ENCODE data around the gene CNTN6. TPM values are rescaled to one million over a fixed set of nuclear protein-coding genes. Genes with fewer than 3 reads are reported as not detected.

Gene CNTN6
- total and polyA plus RNA-seq, 4 donors: 0.01 to 0.05 TPM; not detected in 2

DNA sequence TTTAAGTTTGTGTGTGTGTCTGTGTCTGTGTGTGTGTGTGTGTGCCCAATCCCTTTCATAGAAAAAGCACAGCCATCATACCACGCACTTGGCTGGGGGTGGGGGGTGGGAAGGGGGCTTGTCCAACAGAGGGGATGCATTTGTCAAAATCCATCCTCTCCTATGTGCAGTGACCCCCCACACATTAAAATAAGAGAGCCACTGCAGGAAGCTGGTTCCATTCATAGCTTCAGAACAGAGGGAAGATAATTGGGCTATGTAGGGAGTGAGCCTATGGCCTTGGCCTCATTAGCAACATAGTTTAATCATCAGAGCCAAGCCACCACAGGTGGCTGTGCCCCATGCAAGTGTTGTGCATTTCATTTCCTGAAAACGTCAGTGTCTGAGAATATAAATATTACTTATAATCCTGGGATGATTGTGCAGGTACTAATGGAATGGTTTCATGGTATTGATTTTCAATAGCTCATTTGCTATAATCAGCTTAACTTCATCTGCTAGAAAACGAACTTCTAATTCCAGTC is 330.8 kb downstream of the CNTN6 start:
- 51% methylated on average over 3 of the region's 3 CpGs for WGBS
- H3K27me3 ChIP-seq (ENCODE audit: control insufficient read depth in 4 of 4, insufficient read depth in 4 of 4, low read length in 3 of 4): no peaks in the 10 kb centered on the region
- no peak overlapping the region for H3K27ac ChIP-seq (ENCODE audit: low read depth in 1 of 2, low read length in 2 of 2)
- no peak for DNase-seq (ENCODE audit: low spot score)
- no peaks in the 10 kb centered on the region for H3K36me3 ChIP-seq (ENCODE audit: control insufficient read depth in 4 of 4, insufficient read depth in 3 of 4, low read depth in 1 of 4, low read length in 3 of 4)
- H3K9ac ChIP-seq (ENCODE audit: low read depth in 1 of 2, low read length in 2 of 2): no peak overlapping the region
- H3K9me3 ChIP-seq (ENCODE audit: control insufficient read depth in 4 of 4, low read length in 3 of 4): no peaks in the 10 kb centered on the region
- TF ChIP-seq HNF4G (IDR thresholded peaks at IDR 0.05) (no peak), RXRA (IDR thresholded peaks at IDR 0.05) (no peak), HNF4A (conservative IDR thresholded peaks at IDR 0.05) (no peak), RAD21 (IDR thresholded peaks at IDR 0.05) (no peak)
- H3K4me1 ChIP-seq (ENCODE audit: control insufficient read depth in 4 of 4, insufficient read depth in 4 of 4, low read length in 3 of 4): no peaks in the 10 kb centered on the region
- no peak overlapping the region for H3K4me3 ChIP-seq (ENCODE audit: low read depth in 1 of 3, low read length in 3 of 3)

DNA sequence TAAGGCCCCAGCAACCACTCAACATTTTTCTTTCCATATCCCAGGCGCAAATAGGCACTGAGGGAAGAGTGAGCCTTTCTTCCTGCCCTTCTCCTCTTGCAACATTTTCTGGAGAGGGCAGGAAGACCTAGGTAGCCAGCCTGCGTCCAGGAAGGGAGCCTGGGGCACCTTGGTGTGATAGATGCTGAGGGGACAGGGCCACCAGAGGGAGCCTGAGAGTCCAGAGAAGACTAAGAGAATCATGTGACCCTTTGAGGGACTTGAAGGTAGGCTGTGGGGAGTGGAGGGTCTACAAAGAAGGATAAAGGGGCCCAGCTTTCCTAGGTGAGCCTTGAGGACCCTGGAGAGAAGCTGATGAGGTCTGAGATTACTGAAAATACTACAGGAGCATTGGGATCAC is 346.6 kb downstream of the CNTN6 start:
- Histone ChIP-seq H3K27ac (ENCODE audit: low read depth in 1 of 2, low read length in 2 of 2) (no peak overlapping the region), H3K9ac (ENCODE audit: low read depth in 1 of 2, low read length in 2 of 2) (no peak overlapping the region), H3K4me3 (ENCODE audit: low read depth in 1 of 3, low read length in 3 of 3) (no peak overlapping the region), H3K4me1 (ENCODE audit: control insufficient read depth in 4 of 4, insufficient read depth in 4 of 4, low read length in 3 of 4) (no peaks in the 10 kb centered on the region), H3K36me3 (ENCODE audit: control insufficient read depth in 4 of 4, insufficient read depth in 3 of 4, low read depth in 1 of 4, low read length in 3 of 4) (no peaks in the 10 kb centered on the region), H3K27me3 (ENCODE audit: control insufficient read depth in 4 of 4, insufficient read depth in 4 of 4, low read length in 3 of 4) (no peaks in the 10 kb centered on the region), H3K9me3 (ENCODE audit: control insufficient read depth in 4 of 4, low read length in 3 of 4) (peaks cover 0 to 2% (median 0%) of the 10 kb centered on the region in 4 donors)
- WGBS: 71% methylated on average over 2 of the region's 2 CpGs
- peak; percentile 18 to 55 for TF ChIP-seq RAD21 (IDR thresholded peaks at IDR 0.05)
- TF ChIP-seq, protein P1, sequence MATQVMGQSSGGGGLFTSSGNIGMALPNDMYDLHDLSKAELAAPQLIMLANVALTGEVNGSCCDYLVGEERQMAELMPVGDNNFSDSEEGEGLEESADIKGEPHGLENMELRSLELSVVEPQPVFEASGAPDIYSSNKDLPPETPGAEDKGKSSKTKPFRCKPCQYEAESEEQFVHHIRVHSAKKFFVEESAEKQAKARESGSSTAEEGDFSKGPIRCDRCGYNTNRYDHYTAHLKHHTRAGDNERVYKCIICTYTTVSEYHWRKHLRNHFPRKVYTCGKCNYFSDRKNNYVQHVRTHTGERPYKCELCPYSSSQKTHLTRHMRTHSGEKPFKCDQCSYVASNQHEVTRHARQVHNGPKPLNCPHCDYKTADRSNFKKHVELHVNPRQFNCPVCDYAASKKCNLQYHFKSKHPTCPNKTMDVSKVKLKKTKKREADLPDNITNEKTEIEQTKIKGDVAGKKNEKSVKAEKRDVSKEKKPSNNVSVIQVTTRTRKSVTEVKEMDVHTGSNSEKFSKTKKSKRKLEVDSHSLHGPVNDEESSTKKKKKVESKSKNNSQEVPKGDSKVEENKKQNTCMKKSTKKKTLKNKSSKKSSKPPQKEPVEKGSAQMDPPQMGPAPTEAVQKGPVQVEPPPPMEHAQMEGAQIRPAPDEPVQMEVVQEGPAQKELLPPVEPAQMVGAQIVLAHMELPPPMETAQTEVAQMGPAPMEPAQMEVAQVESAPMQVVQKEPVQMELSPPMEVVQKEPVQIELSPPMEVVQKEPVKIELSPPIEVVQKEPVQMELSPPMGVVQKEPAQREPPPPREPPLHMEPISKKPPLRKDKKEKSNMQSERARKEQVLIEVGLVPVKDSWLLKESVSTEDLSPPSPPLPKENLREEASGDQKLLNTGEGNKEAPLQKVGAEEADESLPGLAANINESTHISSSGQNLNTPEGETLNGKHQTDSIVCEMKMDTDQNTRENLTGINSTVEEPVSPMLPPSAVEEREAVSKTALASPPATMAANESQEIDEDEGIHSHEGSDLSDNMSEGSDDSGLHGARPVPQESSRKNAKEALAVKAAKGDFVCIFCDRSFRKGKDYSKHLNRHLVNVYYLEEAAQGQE (IDR thresholded peaks at IDR 0.05): no peak
- TF ChIP-seq, protein P2, sequence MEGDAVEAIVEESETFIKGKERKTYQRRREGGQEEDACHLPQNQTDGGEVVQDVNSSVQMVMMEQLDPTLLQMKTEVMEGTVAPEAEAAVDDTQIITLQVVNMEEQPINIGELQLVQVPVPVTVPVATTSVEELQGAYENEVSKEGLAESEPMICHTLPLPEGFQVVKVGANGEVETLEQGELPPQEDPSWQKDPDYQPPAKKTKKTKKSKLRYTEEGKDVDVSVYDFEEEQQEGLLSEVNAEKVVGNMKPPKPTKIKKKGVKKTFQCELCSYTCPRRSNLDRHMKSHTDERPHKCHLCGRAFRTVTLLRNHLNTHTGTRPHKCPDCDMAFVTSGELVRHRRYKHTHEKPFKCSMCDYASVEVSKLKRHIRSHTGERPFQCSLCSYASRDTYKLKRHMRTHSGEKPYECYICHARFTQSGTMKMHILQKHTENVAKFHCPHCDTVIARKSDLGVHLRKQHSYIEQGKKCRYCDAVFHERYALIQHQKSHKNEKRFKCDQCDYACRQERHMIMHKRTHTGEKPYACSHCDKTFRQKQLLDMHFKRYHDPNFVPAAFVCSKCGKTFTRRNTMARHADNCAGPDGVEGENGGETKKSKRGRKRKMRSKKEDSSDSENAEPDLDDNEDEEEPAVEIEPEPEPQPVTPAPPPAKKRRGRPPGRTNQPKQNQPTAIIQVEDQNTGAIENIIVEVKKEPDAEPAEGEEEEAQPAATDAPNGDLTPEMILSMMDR (IDR thresholded peaks at IDR 0.05; ENCODE audit: low read depth, low read length, missing input control): peak; percentile 19
- no peak for DNase-seq (ENCODE audit: low spot score)

DNA sequence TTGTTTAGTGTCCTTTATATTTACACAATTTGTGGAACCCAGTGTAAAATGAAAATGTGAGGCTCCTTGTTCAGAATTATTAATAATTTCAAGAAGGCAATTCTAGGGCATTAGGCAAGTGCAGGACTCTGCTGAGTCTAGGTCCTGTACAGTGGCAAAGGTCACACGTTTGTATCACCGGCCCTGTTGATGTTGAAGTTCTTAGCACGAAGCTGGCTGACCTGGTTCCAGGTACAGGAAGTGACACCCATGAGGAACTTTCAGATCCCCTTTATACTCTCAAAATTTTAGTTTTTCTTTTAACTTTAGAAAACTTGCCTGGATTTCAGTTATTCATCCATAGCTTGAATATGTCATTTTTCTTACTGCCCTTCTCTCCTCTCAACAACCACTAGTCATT is 349.4 kb downstream of the CNTN6 start:
- H3K27me3 ChIP-seq (ENCODE audit: control insufficient read depth in 4 of 4, insufficient read depth in 4 of 4, low read length in 3 of 4): no peaks in the 10 kb centered on the region
- DNase-seq (ENCODE audit: low spot score): no peak
- H3K4me3 ChIP-seq (ENCODE audit: low read depth in 1 of 3, low read length in 3 of 3): no peak overlapping the region
- H3K9ac ChIP-seq (ENCODE audit: low read depth in 1 of 2, low read length in 2 of 2): no peak overlapping the region
- H3K9me3 ChIP-seq (ENCODE audit: control insufficient read depth in 4 of 4, low read length in 3 of 4): peaks cover 0 to 2% (median 0%) of the 10 kb centered on the region in 4 donors
- H3K36me3 ChIP-seq (ENCODE audit: control insufficient read depth in 4 of 4, insufficient read depth in 3 of 4, low read depth in 1 of 4, low read length in 3 of 4): no peaks in the 10 kb centered on the region
- no peak overlapping the region for H3K27ac ChIP-seq (ENCODE audit: low read depth in 1 of 2, low read length in 2 of 2)
- WGBS: 61% methylated on average over 3 of the region's 3 CpGs
- H3K4me1 ChIP-seq (ENCODE audit: control insufficient read depth in 4 of 4, insufficient read depth in 4 of 4, low read length in 3 of 4): no peaks in the 10 kb centered on the region
- TF ChIP-seq GABPA (IDR thresholded peaks at IDR 0.05 in 1 of 2, conservative IDR thresholded peaks at IDR 0.05 in 1 of 2) (no peak), SP1 (IDR thresholded peaks at IDR 0.05) (no peak), FOXA2 (IDR thresholded peaks at IDR 0.05) (no peak), FOXA1 (IDR thresholded peaks at IDR 0.05) (no peak), HNF4G (IDR thresholded peaks at IDR 0.05) (no peak), NR2F2 (IDR thresholded peaks at IDR 0.05) (no peak), JUND (IDR thresholded peaks at IDR 0.05) (no peak), EGR1 (IDR thresholded peaks at IDR 0.05; ENCODE audit: low read depth in 2 of 2) (no peak), TAF1 (conservative IDR thresholded peaks at IDR 0.05) (no peak)
- TF ChIP-seq, protein P3, sequence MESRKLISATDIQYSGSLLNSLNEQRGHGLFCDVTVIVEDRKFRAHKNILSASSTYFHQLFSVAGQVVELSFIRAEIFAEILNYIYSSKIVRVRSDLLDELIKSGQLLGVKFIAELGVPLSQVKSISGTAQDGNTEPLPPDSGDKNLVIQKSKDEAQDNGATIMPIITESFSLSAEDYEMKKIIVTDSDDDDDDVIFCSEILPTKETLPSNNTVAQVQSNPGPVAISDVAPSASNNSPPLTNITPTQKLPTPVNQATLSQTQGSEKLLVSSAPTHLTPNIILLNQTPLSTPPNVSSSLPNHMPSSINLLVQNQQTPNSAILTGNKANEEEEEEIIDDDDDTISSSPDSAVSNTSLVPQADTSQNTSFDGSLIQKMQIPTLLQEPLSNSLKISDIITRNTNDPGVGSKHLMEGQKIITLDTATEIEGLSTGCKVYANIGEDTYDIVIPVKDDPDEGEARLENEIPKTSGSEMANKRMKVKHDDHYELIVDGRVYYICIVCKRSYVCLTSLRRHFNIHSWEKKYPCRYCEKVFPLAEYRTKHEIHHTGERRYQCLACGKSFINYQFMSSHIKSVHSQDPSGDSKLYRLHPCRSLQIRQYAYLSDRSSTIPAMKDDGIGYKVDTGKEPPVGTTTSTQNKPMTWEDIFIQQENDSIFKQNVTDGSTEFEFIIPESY (IDR thresholded peaks at IDR 0.05): no peak
- TF ChIP-seq, protein P2 (IDR thresholded peaks at IDR 0.05; ENCODE audit: low read depth, low read length, missing input control): no peak
- TF ChIP-seq, protein P4, sequence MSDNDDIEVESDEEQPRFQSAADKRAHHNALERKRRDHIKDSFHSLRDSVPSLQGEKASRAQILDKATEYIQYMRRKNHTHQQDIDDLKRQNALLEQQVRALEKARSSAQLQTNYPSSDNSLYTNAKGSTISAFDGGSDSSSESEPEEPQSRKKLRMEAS (IDR thresholded peaks at IDR 0.05): no peak
- TF ChIP-seq, protein P5, sequence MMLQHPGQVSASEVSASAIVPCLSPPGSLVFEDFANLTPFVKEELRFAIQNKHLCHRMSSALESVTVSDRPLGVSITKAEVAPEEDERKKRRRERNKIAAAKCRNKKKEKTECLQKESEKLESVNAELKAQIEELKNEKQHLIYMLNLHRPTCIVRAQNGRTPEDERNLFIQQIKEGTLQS (IDR thresholded peaks at IDR 0.05): no peak

Measured in liver (tissue), 9 donors.